Stimulated activated CD4-positive, alpha-beta T cell treated with anti-CD3 and anti-CD28 coated beads, Interleukin-1b, Interleukin-23, amount 100 ng/mL, for 1 hour (primary cell): ENCODE data around the gene PTMS.

Experiments used
- DNase-seq, 2 donors: peaks; one replicate each; pipeline ENCODE4 v3.0.0-alpha.2; 2020; ENCODE audit warnings: low read depth in 2 of 2

The PTMS gene

GRCh38 chr12:6771509-6772330 is 5.6 kb downstream of the PTMS start:
- DNase-seq: no peak

- DNase-seq: no peak
Measured at GRCh38 chr12:6772331-6772695, 6.2 kb downstream of the PTMS start, which contains the start of gene LAG3. Gene LAG3 (plus strand): TSS chr12:6772520. CDS start chr12:6772853, 333 bp downstream.

DNA sequence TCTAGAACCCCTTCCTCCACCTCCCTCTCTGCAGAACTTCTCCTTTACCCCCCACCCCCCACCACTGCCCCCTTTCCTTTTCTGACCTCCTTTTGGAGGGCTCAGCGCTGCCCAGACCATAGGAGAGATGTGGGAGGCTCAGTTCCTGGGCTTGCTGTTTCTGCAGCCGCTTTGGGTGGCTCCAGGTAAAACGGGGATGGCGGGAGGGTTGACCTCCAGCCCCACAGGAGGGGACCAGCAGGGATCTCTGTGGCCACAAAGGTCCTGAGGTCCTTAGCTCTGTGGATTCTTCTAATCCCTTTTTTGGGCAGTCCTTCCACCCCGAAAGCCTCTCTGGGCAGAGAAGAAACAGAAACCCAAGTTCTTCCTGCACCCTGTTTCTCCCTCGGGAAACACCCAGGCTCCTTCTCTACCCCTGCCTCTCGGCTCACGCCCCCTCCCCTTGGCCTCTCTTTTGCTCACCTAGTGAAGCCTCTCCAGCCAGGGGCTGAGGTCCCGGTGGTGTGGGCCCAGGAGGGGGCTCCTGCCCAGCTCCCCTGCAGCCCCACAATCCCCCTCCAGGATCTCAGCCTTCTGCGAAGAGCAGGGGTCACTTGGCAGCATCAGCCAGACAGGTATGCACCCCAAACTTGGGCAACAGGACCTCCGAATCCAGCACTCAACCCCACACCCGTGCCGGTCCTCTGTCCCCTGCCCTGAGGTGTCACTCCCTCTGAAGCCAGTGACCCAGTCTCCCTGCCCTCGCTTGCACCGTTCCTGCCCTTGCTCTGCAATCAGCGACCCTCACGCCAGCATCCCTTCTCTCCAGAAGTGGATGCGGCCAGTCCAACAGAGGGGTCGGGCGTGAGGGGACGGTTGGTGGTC is 6.8 kb downstream of the PTMS start:
- no peak for DNase-seq

DNA sequence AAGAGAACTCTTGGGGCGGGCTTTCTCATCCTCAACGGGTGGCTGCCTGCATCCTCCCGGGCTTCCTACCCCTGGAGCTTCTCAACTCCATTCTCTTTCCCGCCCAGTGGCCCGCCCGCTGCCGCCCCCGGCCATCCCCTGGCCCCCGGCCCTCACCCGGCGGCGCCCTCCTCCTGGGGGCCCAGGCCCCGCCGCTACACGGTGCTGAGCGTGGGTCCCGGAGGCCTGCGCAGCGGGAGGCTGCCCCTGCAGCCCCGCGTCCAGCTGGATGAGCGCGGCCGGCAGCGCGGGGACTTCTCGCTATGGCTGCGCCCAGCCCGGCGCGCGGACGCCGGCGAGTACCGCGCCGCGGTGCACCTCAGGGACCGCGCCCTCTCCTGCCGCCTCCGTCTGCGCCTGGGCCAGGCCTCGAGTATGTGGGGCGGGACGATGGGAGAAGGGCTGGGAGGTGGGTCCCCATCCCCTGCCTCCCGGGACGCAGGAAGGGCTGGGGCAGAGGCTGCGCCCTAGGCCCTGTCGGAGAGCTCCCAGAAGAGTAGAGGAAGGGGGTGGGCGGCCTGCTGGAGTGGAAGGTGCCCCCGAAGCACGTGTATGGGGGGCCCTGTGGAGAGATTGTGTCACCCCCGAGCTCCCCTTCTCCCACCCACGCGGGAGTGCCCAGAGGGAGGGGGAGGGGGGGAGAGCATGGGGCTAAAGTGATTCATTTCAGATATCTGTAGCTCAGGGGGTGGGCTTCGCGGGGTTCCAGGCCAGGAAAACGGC is 7.6 kb downstream of the PTMS start:
- no peak for DNase-seq

- DNase-seq: no peak
Measured at GRCh38 chr12:6774499-6775062, 8.4 kb downstream of the PTMS start.

DNA sequence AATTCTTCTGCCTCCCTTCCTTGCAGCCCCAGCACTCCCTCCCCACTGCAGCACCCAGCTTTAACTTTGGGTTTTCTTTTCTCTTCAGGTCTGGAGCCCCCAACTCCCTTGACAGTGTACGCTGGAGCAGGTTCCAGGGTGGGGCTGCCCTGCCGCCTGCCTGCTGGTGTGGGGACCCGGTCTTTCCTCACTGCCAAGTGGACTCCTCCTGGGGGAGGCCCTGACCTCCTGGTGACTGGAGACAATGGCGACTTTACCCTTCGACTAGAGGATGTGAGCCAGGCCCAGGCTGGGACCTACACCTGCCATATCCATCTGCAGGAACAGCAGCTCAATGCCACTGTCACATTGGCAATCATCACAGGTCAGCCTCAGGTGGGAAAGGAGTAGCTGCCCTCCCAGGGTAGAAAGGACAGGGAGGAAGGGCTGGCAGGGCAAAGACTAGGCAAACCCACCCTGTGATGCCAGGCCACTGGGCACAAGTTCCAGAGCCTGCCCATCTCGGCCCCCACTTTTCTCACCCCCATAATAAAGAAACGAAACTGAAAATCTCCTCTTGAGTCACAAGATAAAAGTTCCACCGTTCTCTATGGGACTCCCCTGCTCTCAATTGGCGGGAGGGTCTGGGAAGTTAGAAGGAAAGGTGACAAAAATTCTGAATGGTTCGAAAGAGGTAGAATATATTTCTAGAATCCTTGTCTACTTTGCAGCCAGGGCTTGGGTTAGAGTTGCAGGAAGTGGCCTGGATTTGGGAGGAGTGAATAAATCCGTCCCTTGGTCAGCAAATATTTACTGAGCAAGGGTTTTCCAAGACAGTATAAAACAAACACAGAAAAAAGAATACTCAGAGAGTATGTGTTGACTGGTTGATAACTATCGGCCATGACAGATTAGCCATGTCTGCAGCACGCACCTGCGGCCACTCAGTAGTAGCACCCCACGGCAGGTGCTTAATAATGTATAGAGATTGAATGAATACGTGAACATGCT is 9.3 kb downstream of the PTMS start:
- DNase-seq: no peak

DNA sequence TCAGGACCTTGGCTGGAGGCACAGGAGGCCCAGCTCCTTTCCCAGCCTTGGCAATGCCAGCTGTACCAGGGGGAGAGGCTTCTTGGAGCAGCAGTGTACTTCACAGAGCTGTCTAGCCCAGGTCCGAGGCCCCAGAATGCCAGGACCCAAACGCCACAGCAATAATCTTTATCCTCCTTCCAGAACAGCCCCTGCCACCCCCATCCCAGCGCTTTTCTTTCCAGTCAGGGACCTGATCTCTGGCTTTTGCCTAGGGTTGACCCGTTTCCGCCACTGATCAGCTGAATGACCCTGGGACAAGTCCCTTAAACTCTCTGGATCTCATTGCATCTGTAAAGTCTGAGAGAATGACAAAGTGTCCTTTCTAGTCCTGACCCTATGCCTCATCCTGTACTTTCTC is 11.2 kb downstream of the PTMS start:
- DNase-seq: no peak

- no peak for DNase-seq
Measured at GRCh38 chr12:6778217-6778573, 12.0 kb downstream of the PTMS start.

GRCh38 chr12:6778574-6779550 is 12.7 kb downstream of the PTMS start:
- DNase-seq: peak; percentile 73 to 84

DNA sequence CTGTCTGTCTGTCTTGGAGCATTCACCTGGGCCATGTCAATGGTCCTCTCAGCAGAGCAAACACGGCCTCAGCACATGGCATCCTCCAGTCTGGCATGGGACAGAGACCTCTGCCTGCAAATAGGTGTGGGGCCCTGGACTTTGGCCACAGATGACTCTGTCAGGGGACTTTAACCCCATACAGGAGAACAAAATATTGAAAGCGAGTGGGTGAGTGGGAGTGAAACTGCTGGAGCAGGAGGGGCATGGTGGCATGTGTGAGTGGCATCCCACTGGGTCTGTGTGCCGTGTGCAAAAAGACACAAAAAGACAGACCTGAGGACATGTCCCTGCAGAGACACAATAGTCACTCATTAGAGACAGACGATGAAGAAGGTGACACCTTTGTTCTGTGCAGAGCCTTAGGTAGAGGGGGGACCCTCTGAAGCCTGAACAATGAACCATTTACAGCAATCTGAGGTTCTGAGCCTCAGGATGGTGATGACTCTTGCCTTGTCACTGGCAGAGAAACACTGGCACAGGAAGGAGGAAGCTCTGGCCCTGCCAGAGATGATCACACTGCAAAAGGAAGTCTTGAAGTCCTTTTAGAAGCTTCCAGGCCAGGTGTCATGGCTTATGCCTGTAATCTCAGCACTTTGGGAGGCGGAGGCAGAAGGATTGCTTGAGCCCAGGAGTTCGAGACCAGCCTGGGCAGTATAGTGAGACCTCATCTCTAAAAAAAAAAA is 13.7 kb downstream of the PTMS start:
- no peak for DNase-seq

DNA sequence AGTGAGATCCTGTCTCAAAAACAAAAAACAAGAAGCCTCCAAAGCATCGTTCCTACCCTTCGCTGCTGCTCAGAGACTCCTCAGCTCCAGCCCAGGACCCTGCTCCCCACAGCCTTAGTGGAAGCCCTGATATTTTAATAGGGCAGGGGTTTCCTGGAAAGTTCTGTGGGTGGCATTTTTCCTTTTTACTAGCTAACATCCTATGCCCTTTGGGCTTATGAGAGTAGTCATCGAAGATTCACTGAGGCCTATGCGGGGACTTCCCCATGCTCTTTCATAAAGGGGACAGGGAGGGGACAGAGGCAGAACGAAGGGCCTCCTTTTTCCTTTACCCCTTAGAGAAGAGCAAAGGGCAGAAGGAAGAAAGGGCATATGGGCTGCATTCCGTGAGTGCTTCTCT is 14.4 kb downstream of the PTMS start:
- no peak for DNase-seq

- DNase-seq: no peak
Measured at GRCh38 chr12:6782119-6782518, 16.0 kb downstream of the PTMS start.

- DNase-seq: no peak
Measured at GRCh38 chr12:6782850-6783566, 16.8 kb downstream of the PTMS start.

- no peak for DNase-seq
Measured at GRCh38 chr12:6783828-6784227, 17.7 kb downstream of the PTMS start.

DNA sequence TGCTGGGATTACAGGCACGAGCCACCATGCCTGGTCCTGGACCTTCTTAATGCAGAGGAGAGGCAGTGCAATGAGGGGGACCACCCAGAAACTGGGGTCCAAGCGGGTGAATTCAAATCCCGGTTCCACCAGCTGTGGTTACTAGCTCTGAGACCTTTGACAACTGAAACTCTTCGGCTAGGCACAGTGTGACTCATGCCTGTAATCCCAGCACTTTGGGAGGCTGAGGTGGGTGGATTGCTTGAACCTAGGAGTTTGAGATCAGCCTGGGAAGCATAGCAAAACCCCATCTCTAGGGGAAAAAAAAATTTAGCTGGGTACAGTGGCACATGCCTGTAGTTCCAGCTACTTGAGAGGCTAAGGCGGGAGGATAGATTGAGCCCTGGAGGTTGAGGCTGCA is 18.1 kb downstream of the PTMS start:
- DNase-seq: no peak

DNA sequence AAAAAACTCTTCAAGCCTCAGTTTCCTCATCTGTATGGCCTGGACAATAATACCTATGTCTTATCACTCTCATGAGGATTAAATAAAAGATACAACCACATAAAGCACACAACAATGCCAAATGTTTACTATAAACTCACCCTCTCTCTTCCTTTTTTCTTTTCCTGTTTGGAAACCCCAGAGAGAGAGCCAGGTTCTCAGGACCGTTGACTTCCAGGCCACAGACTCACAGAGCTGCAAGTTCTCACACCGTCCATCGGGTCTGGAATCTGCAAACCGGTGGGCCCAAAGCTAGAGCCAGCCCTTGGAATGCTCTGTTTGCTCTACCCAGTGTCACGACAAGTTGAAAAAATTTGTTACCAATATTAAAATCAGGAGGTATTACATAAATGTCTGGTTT is 18.6 kb downstream of the PTMS start:
- no peak for DNase-seq

DNA sequence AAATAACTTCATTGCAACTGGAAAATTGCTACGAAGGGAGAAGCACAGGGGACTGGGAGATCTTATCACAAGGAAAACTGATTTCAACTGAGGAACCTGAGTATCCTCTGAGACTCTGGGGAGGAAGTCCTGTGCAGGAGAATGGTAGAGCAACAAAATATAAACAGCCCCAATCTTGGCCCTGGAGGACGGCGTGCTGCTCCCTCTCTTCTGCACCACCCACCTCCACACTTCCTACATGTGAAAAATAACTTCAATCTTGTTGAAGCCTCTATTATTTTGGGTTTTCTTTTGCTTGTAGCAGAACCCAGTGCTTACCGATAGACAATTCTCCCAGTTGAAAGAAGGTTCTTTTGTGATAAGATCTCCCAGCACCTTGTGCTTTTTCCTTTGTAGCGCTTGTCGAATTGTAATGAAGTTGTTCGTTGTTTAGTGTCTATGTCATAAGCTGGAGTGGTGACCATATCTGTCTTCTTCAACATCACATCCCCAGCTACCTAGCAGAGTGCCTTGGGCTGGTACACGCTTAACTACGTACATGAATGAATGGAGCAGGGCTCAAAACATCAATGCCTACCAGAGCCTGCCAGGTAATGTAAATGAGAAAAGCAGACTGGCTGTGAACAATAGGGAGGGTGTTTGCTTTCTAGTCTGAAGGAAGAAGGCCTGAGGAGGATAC is 20.4 kb downstream of the PTMS start:
- no peak for DNase-seq

DNA sequence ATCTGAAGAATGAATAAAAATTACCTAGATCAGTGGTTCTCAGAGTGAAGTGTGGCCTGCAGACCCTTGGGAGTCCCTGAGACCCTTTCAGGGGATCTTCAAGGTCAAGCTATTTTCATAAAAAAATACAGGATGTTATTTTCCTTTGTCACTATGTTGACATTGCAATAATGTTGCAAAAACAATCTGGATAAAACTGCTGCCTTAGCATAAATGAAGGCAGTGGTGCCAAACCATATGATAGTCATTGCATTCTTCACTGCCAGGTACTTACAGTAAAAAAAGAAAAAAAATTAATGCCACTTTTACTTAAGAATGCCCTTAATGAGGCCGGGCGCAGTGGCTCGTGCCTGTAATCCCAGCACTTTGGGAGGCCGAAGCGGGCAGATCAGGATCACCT is 21.1 kb downstream of the PTMS start:
- no peak for DNase-seq
